Upper lobe of left lung (tissue), 6 donors: ENCODE results near the gene RNASE9. TPM values are rescaled to one million over a fixed set of nuclear protein-coding genes. Genes with fewer than 3 reads are reported as not detected.
A peak's percentile ranks its signal among the peaks of the same experiment; 100 is the strongest.

Experiments used
- ATAC-seq, 2 donors: fragments of 200-7000 bp; cut with Tn5 transposase; one replicate each; pipeline ENCODE4 v1.9.1; 2022; ENCODE audit warnings: mild to moderate bottlenecking in 2 of 2, moderate library complexity in 2 of 2; ENCODE audit not compliant: low FRiP score in 2 of 2
- DNase-seq, 2 donors: peaks; one replicate each; pipeline ENCODE4 v3.0.0-alpha.2; 2019 to 2020
- H3K27ac ChIP-seq, 4 donors: fragments of 200-600 bp; sonication (generic); one replicate each; pipeline ENCODE4 v1.5.1; 2016 to 2019
- H3K27me3 ChIP-seq, 4 donors: fragments of 200-600 bp; sonication (generic); one replicate each; pipeline ENCODE4 v1.5.1; 2017 to 2019
- H3K36me3 ChIP-seq, 4 donors: fragments of 200-600 bp; sonication (generic); one replicate each; pipeline ENCODE4 v1.5.1; 2016 to 2019
- H3K4me1 ChIP-seq, 4 donors: fragments of 200-600 bp; sonication (generic); one replicate each; pipeline ENCODE4 v1.5.1; 2018 to 2019
- H3K4me3 ChIP-seq, 4 donors: fragments of 200-600 bp; sonication (generic); one replicate each; pipeline ENCODE4 v1.5.1; 2017 to 2019; ENCODE audit warnings: mild to moderate bottlenecking in 2 of 4, moderate library complexity in 1 of 4
- H3K9me3 ChIP-seq, 4 donors: fragments of 200-600 bp; sonication (generic); one replicate each; pipeline ENCODE4 v1.5.1; 2018 to 2019
- EP300 ChIP-seq, 4 donors: sonication (generic); formaldehyde crosslinking; IDR thresholded peaks; one replicate each; pipeline ENCODE4 v1.5.1; 2017; ENCODE audit warnings: antibody characterized with exemption in 4 of 4, control low read depth in 2 of 4
- POLR2A ChIP-seq, 4 donors: fragments of 450-650 bp; IDR thresholded peaks; one replicate each; pipeline ENCODE4 v1.5.1; 2016 to 2017; ENCODE audit warnings: antibody characterized with exemption in 4 of 4, mild to moderate bottlenecking in 2 of 4
- POLR2AphosphoS5 ChIP-seq, 2 donors: sonication (generic); formaldehyde crosslinking; IDR thresholded peaks; one replicate each; pipeline ENCODE4 v1.5.1; 2017; ENCODE audit warnings: antibody characterized with exemption in 2 of 2
- WGBS, 2 donors: methylation state at CpG; one replicate each; pipeline ENCODE4 v1.1.5; 2017 to 2018; 5-methylcytosine and 5-hydroxymethylcytosine counted together
- total RNA-seq, 6 donors: library from RNA; depleted of rRNA in 4 of 6; stranded (reverse); fragments of >200 nt in 4 of 6; gene quantifications; one replicate each; pipeline versions ENCODE4 v1.1.0 to v1.2.1, GENCODE V29; 2016 to 2021
- TF ChIP-seq, protein P1 (sequence below), 6 experiments: fragments of 450-650 bp in 4 of 6; fragments of 200-600 bp in 2 of 6; sonication (generic) in 2 of 6; IDR thresholded peaks; one replicate each; pipeline ENCODE4 v1.5.1; 2016 to 2019; ENCODE audit warnings: antibody characterized with exemption in 6 of 6
- donor health status: DM: no; HTN: no; CAD: no; lungs with moderate emphysema.
- donor health status: DM: no; HTN: yes; CAD: no; lungs with severe emphysema.

Gene RNASE9
- total RNA-seq, 6 donors from 2014 or later, result not detected

DNA sequence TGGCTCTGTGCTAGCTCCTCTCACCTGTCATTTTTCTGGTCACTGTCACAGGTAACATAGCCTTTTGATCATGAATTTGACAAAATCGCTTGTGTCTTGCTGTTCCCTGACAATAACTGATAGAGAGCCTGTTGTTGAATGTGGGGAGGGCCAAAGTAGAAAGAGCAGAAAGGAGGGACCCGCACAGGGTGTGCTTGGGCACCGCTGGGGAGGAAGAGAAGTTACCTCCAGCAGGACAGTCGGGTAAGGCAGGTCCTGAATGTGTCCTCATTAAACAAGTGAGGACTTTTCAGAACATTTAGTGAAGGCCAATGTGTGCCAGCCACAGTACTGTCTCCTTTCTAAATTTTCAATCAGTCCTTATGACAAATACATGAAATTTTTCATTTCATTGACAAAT is 30.4 kb upstream of the RNASE9 start, which contains the start of gene RNASE12:
RNASE12 (minus strand) TSS at position 142 of the 400 bp plus-strand sequence. CDS start 653 bp downstream, outside the sequence.
- no peaks in the 10 kb centered on the region for H3K9me3 ChIP-seq
- no peaks in the 10 kb centered on the region for H3K4me1 ChIP-seq
- no peaks in the 10 kb centered on the region for H3K36me3 ChIP-seq
- no peak for DNase-seq
- H3K4me3 ChIP-seq, result no peak within 1 kb of the TSS
- no peak within 1 kb of the TSS for H3K27ac ChIP-seq
- WGBS, 2 donors, result 80 to 87% methylated on average over 4 of the region's 4 CpGs
- H3K27me3 ChIP-seq, result no peaks in the 10 kb centered on the region
- peak in 1 of 2 donors; percentile 51 for ATAC-seq
- TF ChIP-seq, protein P1, sequence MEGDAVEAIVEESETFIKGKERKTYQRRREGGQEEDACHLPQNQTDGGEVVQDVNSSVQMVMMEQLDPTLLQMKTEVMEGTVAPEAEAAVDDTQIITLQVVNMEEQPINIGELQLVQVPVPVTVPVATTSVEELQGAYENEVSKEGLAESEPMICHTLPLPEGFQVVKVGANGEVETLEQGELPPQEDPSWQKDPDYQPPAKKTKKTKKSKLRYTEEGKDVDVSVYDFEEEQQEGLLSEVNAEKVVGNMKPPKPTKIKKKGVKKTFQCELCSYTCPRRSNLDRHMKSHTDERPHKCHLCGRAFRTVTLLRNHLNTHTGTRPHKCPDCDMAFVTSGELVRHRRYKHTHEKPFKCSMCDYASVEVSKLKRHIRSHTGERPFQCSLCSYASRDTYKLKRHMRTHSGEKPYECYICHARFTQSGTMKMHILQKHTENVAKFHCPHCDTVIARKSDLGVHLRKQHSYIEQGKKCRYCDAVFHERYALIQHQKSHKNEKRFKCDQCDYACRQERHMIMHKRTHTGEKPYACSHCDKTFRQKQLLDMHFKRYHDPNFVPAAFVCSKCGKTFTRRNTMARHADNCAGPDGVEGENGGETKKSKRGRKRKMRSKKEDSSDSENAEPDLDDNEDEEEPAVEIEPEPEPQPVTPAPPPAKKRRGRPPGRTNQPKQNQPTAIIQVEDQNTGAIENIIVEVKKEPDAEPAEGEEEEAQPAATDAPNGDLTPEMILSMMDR (IDR thresholded peaks at IDR 0.05), result no peak
- TF ChIP-seq EP300 (IDR thresholded peaks at IDR 0.05) (no peak), POLR2AphosphoS5 (IDR thresholded peaks at IDR 0.05) (no peak), POLR2A (IDR thresholded peaks at IDR 0.05) (no peak)

DNA sequence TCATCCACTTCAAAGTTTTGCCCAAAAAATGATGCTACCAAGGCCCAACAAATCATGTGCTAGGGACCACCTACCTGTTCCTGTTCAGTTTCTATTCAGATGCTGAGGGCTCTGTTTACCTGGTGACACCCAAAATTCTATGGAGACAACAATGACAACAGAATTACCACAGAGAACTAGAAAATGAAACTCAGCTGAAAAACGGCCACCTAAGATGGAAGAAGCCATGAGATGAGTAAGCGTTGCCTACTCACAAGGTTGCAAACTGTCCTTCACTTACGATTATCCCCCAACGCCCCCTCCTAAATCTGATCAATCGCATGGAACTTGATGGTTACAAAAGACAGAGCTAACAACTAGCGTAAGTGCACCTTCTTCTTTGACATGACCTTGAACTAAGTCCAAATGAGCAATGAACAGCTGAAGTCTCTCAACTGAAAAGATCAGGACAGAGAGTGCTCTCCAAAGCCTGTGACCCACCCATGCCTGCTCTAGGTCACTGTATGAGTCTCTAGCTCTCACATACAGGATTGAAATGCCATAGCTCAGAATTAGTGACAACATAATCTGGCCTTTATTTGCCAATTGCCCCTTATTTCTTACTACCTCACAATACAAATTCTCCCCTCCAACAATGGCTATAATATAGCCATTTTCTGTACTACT is 26.8 kb upstream of the RNASE9 start, which contains the start of gene RNASE11:
RNASE11 (minus strand) TSS at position 513 of the 666 bp plus-strand sequence.
- no peak within 1 kb of the TSS for H3K4me3 ChIP-seq
- no peak for TF ChIP-seq POLR2AphosphoS5 (IDR thresholded peaks at IDR 0.05)
- no peak for TF ChIP-seq EP300 (IDR thresholded peaks at IDR 0.05)
- TF ChIP-seq POLR2A (IDR thresholded peaks at IDR 0.05), result no peak
- TF ChIP-seq, protein P1 (IDR thresholded peaks at IDR 0.05), result no peak
- ATAC-seq (no peak), DNase-seq (no peak)
- peaks cover 0 to 5% (median 0%) of the 10 kb centered on the region in 4 donors for H3K4me1 ChIP-seq
- H3K9me3 ChIP-seq, result no peaks in the 10 kb centered on the region
- no peak within 1 kb of the TSS for H3K27ac ChIP-seq
- WGBS, 2 donors, result 87 to 89% methylated on average over 6 of the region's 6 CpGs
- H3K36me3 ChIP-seq, result no peaks in the 10 kb centered on the region
- no peaks in the 10 kb centered on the region for H3K27me3 ChIP-seq

DNA sequence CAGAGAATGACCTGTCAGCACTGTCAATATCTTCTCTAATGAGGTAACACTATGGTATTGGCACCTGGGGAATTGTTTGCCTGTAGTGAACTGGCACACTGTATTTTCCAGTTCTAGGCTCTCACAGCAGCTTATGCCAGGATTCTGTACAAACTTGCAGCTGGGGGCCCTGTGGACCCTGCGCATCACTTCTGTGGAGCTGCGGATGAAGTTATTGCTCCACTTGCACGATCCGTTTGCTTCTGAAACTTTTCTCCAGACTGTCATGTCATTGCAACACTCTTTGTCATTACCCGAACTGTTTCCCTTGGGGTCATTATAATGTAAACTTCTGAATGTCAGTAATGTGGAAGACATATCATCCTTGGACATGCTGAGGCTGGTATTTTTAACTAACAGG is 23.1 kb upstream of the RNASE9 start:
- H3K27ac ChIP-seq, result no peak overlapping the region
- TF ChIP-seq, protein P1 (IDR thresholded peaks at IDR 0.05), result no peak
- no peak for TF ChIP-seq POLR2A (IDR thresholded peaks at IDR 0.05)
- no peak for TF ChIP-seq EP300 (IDR thresholded peaks at IDR 0.05)
- no peak for TF ChIP-seq POLR2AphosphoS5 (IDR thresholded peaks at IDR 0.05)
- H3K4me3 ChIP-seq, result no peak overlapping the region
- no peaks in the 10 kb centered on the region for H3K27me3 ChIP-seq
- DNase-seq (no peak), ATAC-seq (no peak)
- no peaks in the 10 kb centered on the region for H3K36me3 ChIP-seq
- no peaks in the 10 kb centered on the region for H3K9me3 ChIP-seq
- H3K4me1 ChIP-seq, result peaks cover 0 to 5% (median 0%) of the 10 kb centered on the region in 4 donors
- WGBS, 2 donors, result 43 to 50% methylated on average over 5 of the region's 5 CpGs

DNA sequence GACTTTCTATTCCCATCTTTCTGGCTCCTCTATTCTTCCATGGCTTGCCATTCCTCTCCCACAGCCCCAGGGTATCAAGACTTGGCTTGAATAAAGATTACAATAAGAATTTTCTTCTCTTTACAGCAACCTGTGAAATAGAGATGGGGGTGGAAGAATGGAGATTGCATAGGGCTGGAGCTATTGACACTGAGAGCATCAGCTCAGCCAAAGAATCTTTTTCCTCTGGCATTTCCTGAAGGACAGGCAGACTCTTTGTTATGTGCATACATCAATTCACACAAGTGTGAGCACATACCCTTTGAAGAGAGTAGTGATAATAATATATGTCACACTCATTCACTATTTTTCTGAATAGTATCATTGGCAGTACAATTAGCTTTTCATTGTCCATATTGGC is 22.3 kb upstream of the RNASE9 start:
- ATAC-seq, result no peak
- TF ChIP-seq, protein P1 (IDR thresholded peaks at IDR 0.05), result no peak
- TF ChIP-seq POLR2A (IDR thresholded peaks at IDR 0.05) (no peak), POLR2AphosphoS5 (IDR thresholded peaks at IDR 0.05) (no peak), EP300 (IDR thresholded peaks at IDR 0.05) (no peak)

DNA sequence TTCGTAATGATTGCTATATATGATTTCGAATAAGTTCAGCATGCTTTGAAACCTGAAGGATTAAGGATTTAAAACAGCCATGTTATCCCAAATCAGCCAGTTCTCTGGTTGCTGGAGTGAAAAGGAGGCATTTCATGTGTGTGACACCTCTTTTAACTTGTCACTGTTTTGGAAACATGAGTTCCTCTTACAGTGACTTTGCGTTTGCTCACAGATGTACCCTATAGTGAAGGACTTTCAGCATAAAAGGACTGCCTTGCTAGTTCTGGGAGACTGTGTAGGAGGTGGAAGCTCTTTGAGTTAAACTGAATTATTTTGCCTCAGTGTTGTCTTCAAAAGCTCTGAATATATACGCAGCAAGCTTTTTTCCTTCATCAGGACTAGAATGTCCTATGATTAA is 19.4 kb upstream of the RNASE9 start:
- WGBS, 2 donors, result 75 to 77% methylated on average over 4 of the region's 4 CpGs
- peaks cover 0 to 5% (median 0%) of the 10 kb centered on the region in 4 donors for H3K4me1 ChIP-seq
- no peaks in the 10 kb centered on the region for H3K27me3 ChIP-seq
- H3K4me3 ChIP-seq, result no peak overlapping the region
- no peaks in the 10 kb centered on the region for H3K36me3 ChIP-seq
- no peak for DNase-seq
- H3K27ac ChIP-seq, result no peak overlapping the region
- ATAC-seq, result no peak
- H3K9me3 ChIP-seq, result no peaks in the 10 kb centered on the region
- TF ChIP-seq, protein P1 (IDR thresholded peaks at IDR 0.05), result no peak
- no peak for TF ChIP-seq POLR2AphosphoS5 (IDR thresholded peaks at IDR 0.05)
- TF ChIP-seq EP300 (IDR thresholded peaks at IDR 0.05), result no peak
- no peak for TF ChIP-seq POLR2A (IDR thresholded peaks at IDR 0.05)

More for the DNA sequence above, 22.3 kb upstream of the RNASE9 start:
- Histone ChIP-seq H3K4me1 (peaks cover 0 to 5% (median 0%) of the 10 kb centered on the region in 4 donors), H3K27me3 (no peaks in the 10 kb centered on the region), H3K27ac (no peak overlapping the region), H3K36me3 (no peaks in the 10 kb centered on the region), H3K4me3 (no peak overlapping the region), H3K9me3 (no peaks in the 10 kb centered on the region)
- DNase-seq, result no peak
